Ectodermal cell (in vitro differentiated cells): ENCODE data around the gene ANXA11.
A peak's percentile ranks its signal among the peaks of the same experiment; 100 is the strongest.
"Not testable (repeated sequence)": the region's sequence is repeated elsewhere in the genome, so short reads cannot be mapped to it uniquely, and the experiment has no call there.

ENCODE experiments used
- H3K27ac ChIP-seq: 2 replicates; pipeline ENCODE4 v1.7.0; 2013; ENCODE audit warnings: mild to moderate bottlenecking, low read depth, low read length; ENCODE audit not compliant: insufficient read depth, poor library complexity, severe bottlenecking
- H3K27me3 ChIP-seq: 2 replicates; pipeline ENCODE4 v1.7.0; 2013; ENCODE audit warnings: mild to moderate bottlenecking, low read length; ENCODE audit not compliant: insufficient read depth, control insufficient read depth, poor library complexity, severe bottlenecking
- H3K36me3 ChIP-seq: one replicate; pipeline ENCODE4 v1.7.0; 2013; ENCODE audit warnings: low read length; ENCODE audit not compliant: control insufficient read depth, insufficient read depth
- H3K4me1 ChIP-seq: one replicate; pipeline ENCODE4 v1.7.0; 2013; ENCODE audit warnings: low read length; ENCODE audit not compliant: control insufficient read depth, insufficient read depth
- H3K4me3 ChIP-seq: 2 replicates; pipeline ENCODE4 v1.7.0; 2013; ENCODE audit warnings: low read depth, low read length, control low read depth; ENCODE audit not compliant: insufficient read depth
- H3K9me3 ChIP-seq: 2 replicates; pipeline ENCODE4 v1.7.0; 2013; ENCODE audit warnings: mild to moderate bottlenecking, low read length, moderate library complexity; ENCODE audit not compliant: control insufficient read depth
- WGBS, 2 experiments: methylation state at CpG; one replicate each; pipeline ENCODE4 v1.1.7; 2013; ENCODE audit warnings: missing lambda C conversion rate in 2 of 2; 5-methylcytosine and 5-hydroxymethylcytosine counted together

The ANXA11 gene

GRCh38 chr10:80210259-80210658, 4.9 kb upstream of the ANXA11 start:
- Histone ChIP-seq H3K4me3 (no peak overlapping the region), H3K36me3 (no peaks in the 10 kb centered on the region), H3K9me3 (no peaks in the 10 kb centered on the region), H3K27me3 (peaks cover 34% of the 10 kb centered on the region), H3K4me1 (peaks cover 6% of the 10 kb centered on the region), H3K27ac (no peak overlapping the region)
- 81 to 87% methylated on average over 4 of the region's 4 CpGs for WGBS, 2 experiments

GRCh38 chr10:80207768-80208370, 2.5 kb upstream of the ANXA11 start:
- no peaks in the 10 kb centered on the region for H3K9me3 ChIP-seq
- peak overlapping the region; percentile 6 for H3K4me3 ChIP-seq
- H3K36me3 ChIP-seq: no peaks in the 10 kb centered on the region
- no peak overlapping the region for H3K27ac ChIP-seq
- WGBS, 2 experiments: 64% methylated on average over 11 to 12 of the region's 15 CpGs
- H3K4me1 ChIP-seq: peaks cover 6% of the 10 kb centered on the region
- peaks cover 53% of the 10 kb centered on the region for H3K27me3 ChIP-seq

GRCh38 chr10:80206277-80206655, 929 bp upstream of the ANXA11 start:
- WGBS, 2 experiments: 90 to 92% methylated on average over 3 of the region's 3 CpGs
- peaks cover 6% of the 10 kb centered on the region for H3K4me1 ChIP-seq

GRCh38 chr10:80204677-80205476, 460 bp downstream of the ANXA11 start:
- peaks cover 6% of the 10 kb centered on the region for H3K4me1 ChIP-seq
- peak overlapping the region; percentile 58 for H3K4me3 ChIP-seq
- peaks cover 53% of the 10 kb centered on the region for H3K27me3 ChIP-seq
- WGBS, 2 experiments: 2 to 3% methylated on average over 66 of the region's 66 CpGs
- H3K27ac ChIP-seq: no peak overlapping the region
- no peaks in the 10 kb centered on the region for H3K9me3 ChIP-seq
- H3K36me3 ChIP-seq: no peaks in the 10 kb centered on the region

More at GRCh38 chr10:80206277-80206655, 929 bp upstream of the ANXA11 start:
- Histone ChIP-seq H3K36me3 (no peaks in the 10 kb centered on the region), H3K4me3 (no peak overlapping the region), H3K9me3 (no peaks in the 10 kb centered on the region), H3K27ac (no peak overlapping the region), H3K27me3 (peaks cover 53% of the 10 kb centered on the region)

- Histone ChIP-seq H3K9me3 (no peaks in the 10 kb centered on the region), H3K27me3 (peaks cover 53% of the 10 kb centered on the region), H3K36me3 (no peaks in the 10 kb centered on the region), H3K4me3 (peak overlapping the region; percentile 58), H3K27ac (no peak overlapping the region), H3K4me1 (peaks cover 6% of the 10 kb centered on the region)
- 32 to 40% methylated on average over 11 of the region's 11 CpGs for WGBS, 2 experiments
These were observed 1.3 kb downstream of the ANXA11 start for GRCh38 chr10:80203835-80204676.

- H3K9me3 ChIP-seq: no peaks in the 10 kb centered on the region
- peaks cover 6% of the 10 kb centered on the region for H3K4me1 ChIP-seq
- WGBS, 2 experiments: 66 to 69% methylated on average over 14 of the region's 14 CpGs
- no peak overlapping the region for H3K4me3 ChIP-seq
- H3K27me3 ChIP-seq: peaks cover 48% of the 10 kb centered on the region
- H3K36me3 ChIP-seq: no peaks in the 10 kb centered on the region
- no peak overlapping the region for H3K27ac ChIP-seq
These were observed 2.2 kb downstream of the ANXA11 start for GRCh38 chr10:80202934-80203834.

GRCh38 chr10:80202530-80202929, 2.8 kb downstream of the ANXA11 start:
- not testable (repeated sequence) for H3K9me3 ChIP-seq, H3K4me3 ChIP-seq, H3K4me1 ChIP-seq, H3K27ac ChIP-seq, H3K36me3 ChIP-seq
- WGBS, 2 experiments: 91 to 94% methylated on average over 6 of the region's 6 CpGs
- H3K27me3 ChIP-seq: peaks cover 42% of the 10 kb centered on the region

- Histone ChIP-seq H3K27me3 (peaks cover 33% of the 10 kb centered on the region), H3K4me3 (no peak overlapping the region), H3K9me3 (no peaks in the 10 kb centered on the region), H3K27ac (no peak overlapping the region), H3K36me3 (no peaks in the 10 kb centered on the region), H3K4me1 (no peaks in the 10 kb centered on the region)
- 91 to 94% methylated on average over 8 of the region's 8 CpGs for WGBS, 2 experiments
These were observed 3.7 kb downstream of the ANXA11 start for GRCh38 chr10:80201608-80202141.

GRCh38 chr10:80200687-80201086, 4.7 kb downstream of the ANXA11 start:
- H3K9me3 ChIP-seq: no peaks in the 10 kb centered on the region
- no peak overlapping the region for H3K4me3 ChIP-seq
- no peaks in the 10 kb centered on the region for H3K36me3 ChIP-seq
- H3K4me1 ChIP-seq: no peaks in the 10 kb centered on the region
- H3K27ac ChIP-seq: no peak overlapping the region
- WGBS, 2 experiments: 93 to 94% methylated on average over 10 of the region's 10 CpGs
- H3K27me3 ChIP-seq: peaks cover 23% of the 10 kb centered on the region
